HFFc6 (cell line): ENCODE results near the gene CLK3. TPM values are rescaled to one million over a fixed set of nuclear protein-coding genes. Genes with fewer than 3 reads are reported as not detected.

ENCODE experiments used
- DNase-seq: peaks from one replicate; pipeline ENCODE4 v3.0.0-alpha.2; 2018
- H3K27ac Mint-ChIP-seq: 2 replicates; pipeline ENCODE4 v1.8.0; 2020; ENCODE audit warnings: mild to moderate bottlenecking, mixed read lengths
- H3K27me3 Mint-ChIP-seq: 2 replicates; pipeline ENCODE4 v1.8.0; 2021; ENCODE audit warnings: mild to moderate bottlenecking, moderate library complexity, mixed read lengths; ENCODE audit not compliant: insufficient read depth
- H3K36me3 Mint-ChIP-seq: 2 replicates; pipeline ENCODE4 v1.8.0; 2021; ENCODE audit warnings: low read depth, mixed read lengths
- H3K4me1 Mint-ChIP-seq: 2 replicates; pipeline ENCODE4 v1.8.0; 2020; ENCODE audit warnings: low read depth, mixed read lengths
- H3K4me3 Mint-ChIP-seq: 2 replicates; pipeline ENCODE4 v1.8.0; 2020; ENCODE audit warnings: mild to moderate bottlenecking, moderate library complexity, mixed read lengths
- H3K9me3 Mint-ChIP-seq: 2 replicates; pipeline ENCODE4 v1.8.0; 2020; ENCODE audit warnings: mild to moderate bottlenecking, mixed read lengths
- CTCF ChIP-seq: fragments of 200-600 bp; sonication (generic); IDR thresholded peaks from 2 replicates; pipeline ENCODE4 v1.5.0; 2021; ENCODE audit warnings: antibody characterized with exemption, mild to moderate bottlenecking
- total RNA-seq, 6 experiments: library from RNA; stranded (reverse); fragmentation: NEBNext Ultra II Directional; extraction: Animal tissue kit (Norgen Biotek cat#: 25700); gene quantifications; 2 replicates in 1 of 6; 3 replicates in 5 of 6; pipeline ENCODE4 v1.2.3, GENCODE V29; 2021

CLK3 gene
- total RNA-seq, 6 experiments from 2014 or later: 45.4 to 53.0 (median 46.9) TPM

- no peaks in the 10 kb centered on the region for H3K9me3 Mint-ChIP-seq
- peak; percentile 22; the same call in 1 of the 2 replicates for TF ChIP-seq CTCF
- DNase-seq: no peak
- no peak overlapping the region for H3K4me3 Mint-ChIP-seq
- H3K27me3 Mint-ChIP-seq: peaks cover 1% of the 10 kb centered on the region; the same call in 1 of the 2 replicates
- H3K4me1 Mint-ChIP-seq: no peaks in the 10 kb centered on the region
- H3K27ac Mint-ChIP-seq: no peak overlapping the region
- peaks cover 14% of the 10 kb centered on the region for H3K36me3 Mint-ChIP-seq
Observed at GRCh38 chr15:74633781-74634180, 18.1 kb downstream of the CLK3 start.

DNA sequence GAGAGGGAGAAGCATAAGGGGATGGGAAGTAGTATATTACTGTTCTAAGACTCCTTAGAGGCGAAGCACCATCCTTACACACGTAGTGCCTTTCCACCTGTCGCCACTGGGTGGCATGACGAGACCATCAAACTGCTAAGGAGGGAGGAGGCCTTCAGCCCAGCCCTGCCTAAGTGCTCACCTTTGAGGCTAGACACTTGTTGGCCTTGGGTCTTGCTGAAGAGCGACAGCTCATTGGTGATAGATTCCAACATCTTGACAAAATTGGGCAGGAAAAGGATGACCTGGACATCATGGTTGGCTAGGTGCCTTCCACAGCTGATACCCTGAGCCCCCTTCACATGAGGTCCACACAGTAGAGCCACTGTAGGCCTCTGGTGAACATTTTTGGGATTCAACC lies 19.6 kb downstream of the CLK3 start:
- Mint-ChIP-seq H3K4me1 (no peaks in the 10 kb centered on the region), H3K4me3 (no peak overlapping the region), H3K27me3 (no peaks in the 10 kb centered on the region), H3K36me3 (peaks cover 13% of the 10 kb centered on the region), H3K9me3 (no peaks in the 10 kb centered on the region), H3K27ac (no peak overlapping the region)
- peak; percentile 52 for DNase-seq
- peak; percentile 93 for TF ChIP-seq CTCF

GRCh38 chr15:74636984-74637383 lies 21.3 kb downstream of the CLK3 start:
- no peaks in the 10 kb centered on the region for H3K4me1 Mint-ChIP-seq
- DNase-seq: no peak
- H3K36me3 Mint-ChIP-seq: peaks cover 12% of the 10 kb centered on the region
- no peak overlapping the region for H3K4me3 Mint-ChIP-seq
- TF ChIP-seq CTCF: no peak
- no peak overlapping the region for H3K27ac Mint-ChIP-seq
- no peaks in the 10 kb centered on the region for H3K9me3 Mint-ChIP-seq
- no peaks in the 10 kb centered on the region; the same call in 1 of the 2 replicates for H3K27me3 Mint-ChIP-seq

DNA sequence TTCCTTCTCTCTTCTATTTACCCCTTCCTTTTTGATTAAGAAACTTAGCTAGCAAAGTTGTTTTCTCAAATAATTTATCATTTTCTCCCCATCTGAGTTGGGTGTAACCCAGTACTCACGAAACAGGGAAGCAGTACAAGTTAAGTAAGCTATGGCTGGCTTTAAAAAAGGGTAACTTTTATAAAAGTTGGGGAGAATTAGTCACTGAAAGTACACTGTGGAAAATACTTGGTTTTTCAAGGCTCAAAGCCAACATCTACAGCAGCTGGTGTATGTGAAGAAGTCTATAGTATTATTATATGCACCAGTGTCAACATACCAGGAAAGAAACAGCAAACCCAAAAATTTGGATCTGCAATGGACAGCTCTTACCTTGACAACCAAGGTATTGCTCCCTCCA lies 25.5 kb downstream of the CLK3 start:
- no peak for TF ChIP-seq CTCF
- no peak overlapping the region for H3K4me3 Mint-ChIP-seq
- no peak for DNase-seq
- H3K4me1 Mint-ChIP-seq: peaks cover 17% of the 10 kb centered on the region
- no peaks in the 10 kb centered on the region; the same call in 1 of the 2 replicates for H3K36me3 Mint-ChIP-seq
- H3K27me3 Mint-ChIP-seq: no peaks in the 10 kb centered on the region; the same call in 1 of the 2 replicates
- no peak overlapping the region for H3K27ac Mint-ChIP-seq
- H3K9me3 Mint-ChIP-seq: no peaks in the 10 kb centered on the region

DNA sequence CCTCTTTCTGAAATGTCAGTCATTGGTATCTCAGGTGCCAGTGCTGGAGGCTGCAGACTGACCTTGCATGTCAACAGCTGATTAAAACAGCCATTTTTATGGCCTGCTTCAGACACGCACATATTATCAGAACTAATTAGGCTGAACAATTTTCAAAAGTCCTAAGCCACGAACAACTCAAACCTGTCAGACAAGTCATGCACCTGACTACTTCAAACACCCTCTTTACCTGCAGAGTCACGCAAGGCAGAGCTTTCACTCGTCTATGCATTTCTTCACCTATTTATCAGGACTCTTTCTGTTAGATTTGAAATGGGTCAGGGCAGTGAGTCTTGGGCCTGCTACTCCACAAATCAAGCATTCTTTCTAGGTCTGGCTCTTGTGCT lies 26.7 kb downstream of the CLK3 start:
- H3K36me3 Mint-ChIP-seq: no peaks in the 10 kb centered on the region; the same call in 1 of the 2 replicates
- no peak overlapping the region for H3K4me3 Mint-ChIP-seq
- no peaks in the 10 kb centered on the region; the same call in 1 of the 2 replicates for H3K27me3 Mint-ChIP-seq
- H3K4me1 Mint-ChIP-seq: peaks cover 17% of the 10 kb centered on the region
- no peak overlapping the region for H3K27ac Mint-ChIP-seq
- no peak for DNase-seq
- H3K9me3 Mint-ChIP-seq: no peaks in the 10 kb centered on the region
- no peak for TF ChIP-seq CTCF
